AG09309 (cell line): Measurements from ENCODE around the gene YIPF3.
A peak's percentile ranks its signal among the peaks of the same experiment; 100 is the strongest.

ENCODE experiments used
- DNase-seq: peaks from one replicate; pipeline ENCODE4 v3.0.0-alpha.2; 2010; ENCODE audit warnings: low read depth
- H3K4me3 ChIP-seq: 2 replicates; pipeline ENCODE4 v1.5.1; 2011; ENCODE audit warnings: mild to moderate bottlenecking, low read depth, low read length, moderate library complexity; ENCODE audit not compliant: control insufficient read depth
- TF ChIP-seq, protein P1 (sequence below): IDR thresholded peaks from 2 replicates; pipeline ENCODE4 v1.5.1; 2011; ENCODE audit warnings: mild to moderate bottlenecking, low read depth, low read length, inconsistent platforms; ENCODE audit not compliant: insufficient read depth, control insufficient read depth; ENCODE audit errors: missing control alignments

YIPF3 gene

DNA sequence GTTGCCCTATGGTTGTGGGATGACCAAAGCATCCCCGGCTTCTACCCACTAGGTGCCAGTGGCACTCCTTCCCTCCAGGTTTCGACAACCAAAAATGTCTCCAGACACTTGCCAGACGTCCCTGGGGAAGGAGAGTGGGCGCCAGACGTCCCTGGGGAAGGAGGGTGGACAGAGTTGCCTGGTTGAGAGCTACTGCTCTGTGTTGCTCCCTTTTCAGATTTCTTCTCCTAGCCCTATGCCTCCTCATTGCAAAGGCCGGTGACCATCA, 19.7 kb downstream of the YIPF3 start:
- H3K4me3 ChIP-seq = no peak overlapping the region
- TF ChIP-seq, protein P1, sequence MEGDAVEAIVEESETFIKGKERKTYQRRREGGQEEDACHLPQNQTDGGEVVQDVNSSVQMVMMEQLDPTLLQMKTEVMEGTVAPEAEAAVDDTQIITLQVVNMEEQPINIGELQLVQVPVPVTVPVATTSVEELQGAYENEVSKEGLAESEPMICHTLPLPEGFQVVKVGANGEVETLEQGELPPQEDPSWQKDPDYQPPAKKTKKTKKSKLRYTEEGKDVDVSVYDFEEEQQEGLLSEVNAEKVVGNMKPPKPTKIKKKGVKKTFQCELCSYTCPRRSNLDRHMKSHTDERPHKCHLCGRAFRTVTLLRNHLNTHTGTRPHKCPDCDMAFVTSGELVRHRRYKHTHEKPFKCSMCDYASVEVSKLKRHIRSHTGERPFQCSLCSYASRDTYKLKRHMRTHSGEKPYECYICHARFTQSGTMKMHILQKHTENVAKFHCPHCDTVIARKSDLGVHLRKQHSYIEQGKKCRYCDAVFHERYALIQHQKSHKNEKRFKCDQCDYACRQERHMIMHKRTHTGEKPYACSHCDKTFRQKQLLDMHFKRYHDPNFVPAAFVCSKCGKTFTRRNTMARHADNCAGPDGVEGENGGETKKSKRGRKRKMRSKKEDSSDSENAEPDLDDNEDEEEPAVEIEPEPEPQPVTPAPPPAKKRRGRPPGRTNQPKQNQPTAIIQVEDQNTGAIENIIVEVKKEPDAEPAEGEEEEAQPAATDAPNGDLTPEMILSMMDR = no peak
- no peak for DNase-seq

DNA sequence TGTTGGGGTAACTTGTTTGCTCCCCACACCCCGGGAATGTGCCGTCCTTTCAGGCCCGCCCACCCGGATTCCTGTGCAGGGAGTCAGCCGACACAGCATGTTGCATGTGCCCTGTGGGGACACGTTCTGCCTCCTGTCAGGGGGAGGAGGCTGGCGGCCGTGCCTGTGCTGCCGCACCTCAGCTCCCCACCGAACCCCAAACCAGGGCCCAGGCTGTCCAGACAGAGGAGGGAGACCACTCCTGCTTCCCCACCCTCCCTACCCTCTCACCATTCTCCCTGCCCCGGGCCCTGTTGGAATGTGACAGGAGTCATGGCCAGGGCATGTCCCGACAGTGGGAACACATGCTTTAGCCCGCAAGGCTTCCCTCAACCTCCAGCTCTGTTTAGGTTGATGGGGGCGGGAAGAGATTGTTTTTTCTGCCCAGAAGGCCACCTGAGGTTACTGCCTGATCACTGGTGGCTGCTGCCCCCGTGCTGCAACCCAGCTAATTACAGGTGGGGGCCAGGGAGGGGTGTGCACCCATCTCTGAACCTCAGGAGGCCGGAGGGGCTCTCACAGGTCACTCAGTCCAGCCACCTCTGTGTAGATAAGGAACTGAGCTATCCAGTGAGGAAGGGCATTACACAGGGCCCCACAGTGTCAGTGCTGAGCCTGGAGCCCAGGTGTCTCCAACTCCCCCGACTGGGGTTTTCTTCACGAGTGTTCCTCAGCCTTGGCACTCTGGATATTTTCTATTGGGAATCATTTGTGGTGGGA, 20.2 kb downstream of the YIPF3 start:
- TF ChIP-seq, protein P1 = peak; percentile 65
- no peak for DNase-seq

DNA sequence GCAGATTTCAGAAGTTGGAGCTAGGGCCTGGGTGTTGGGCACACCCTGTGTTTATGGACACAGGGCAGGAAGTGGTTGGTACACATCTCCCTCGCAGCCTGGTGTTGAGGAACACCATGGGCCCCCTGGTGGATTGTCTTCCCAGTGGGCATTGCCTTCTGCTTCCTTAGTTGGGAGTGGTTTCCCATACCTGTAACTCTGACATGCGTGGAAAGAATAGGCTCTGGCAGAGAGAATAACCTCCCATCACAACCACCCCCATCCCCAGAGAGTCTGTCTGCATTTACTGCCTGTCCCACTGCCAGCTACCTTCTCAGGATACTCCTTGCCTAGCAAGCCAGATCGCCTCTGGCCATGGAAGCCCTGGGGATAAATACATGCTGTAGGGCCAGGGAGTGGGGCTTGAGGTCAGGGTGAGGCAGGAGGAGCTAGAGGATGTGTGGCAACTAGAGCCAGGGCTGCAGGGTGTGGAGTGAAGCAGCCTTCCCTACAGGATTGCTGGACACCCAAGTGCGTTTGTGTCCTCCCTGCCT, 21.3 kb downstream of the YIPF3 start:
- TF ChIP-seq, protein P1 = peak; percentile 31
- H3K4me3 ChIP-seq = no peak overlapping the region
- no peak for DNase-seq

More for the DNA sequence above, 20.2 kb downstream of the YIPF3 start:
- H3K4me3 ChIP-seq = no peak overlapping the region

DNA sequence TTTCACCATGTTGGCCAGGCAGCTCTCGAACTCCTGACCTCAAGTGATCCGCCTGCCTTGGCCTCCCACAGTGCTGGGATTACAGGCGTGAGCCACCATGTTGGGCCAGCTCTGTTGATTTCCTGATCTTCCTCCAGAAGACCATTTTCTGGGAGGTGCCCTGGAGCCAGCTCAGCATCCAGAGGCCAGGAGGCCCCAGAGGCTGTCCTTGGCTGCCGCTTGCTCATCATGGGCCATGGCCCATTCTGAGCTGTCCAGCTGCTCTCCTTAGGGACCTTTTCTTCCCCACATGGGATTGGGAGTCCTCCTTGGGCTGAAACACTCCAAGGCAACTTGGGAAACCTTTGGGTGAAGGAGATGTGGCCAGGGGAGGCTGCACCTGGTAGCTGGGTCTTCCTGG, 22.0 kb downstream of the YIPF3 start:
- DNase-seq = no peak
- TF ChIP-seq, protein P1 = no peak
- no peak overlapping the region for H3K4me3 ChIP-seq

DNA sequence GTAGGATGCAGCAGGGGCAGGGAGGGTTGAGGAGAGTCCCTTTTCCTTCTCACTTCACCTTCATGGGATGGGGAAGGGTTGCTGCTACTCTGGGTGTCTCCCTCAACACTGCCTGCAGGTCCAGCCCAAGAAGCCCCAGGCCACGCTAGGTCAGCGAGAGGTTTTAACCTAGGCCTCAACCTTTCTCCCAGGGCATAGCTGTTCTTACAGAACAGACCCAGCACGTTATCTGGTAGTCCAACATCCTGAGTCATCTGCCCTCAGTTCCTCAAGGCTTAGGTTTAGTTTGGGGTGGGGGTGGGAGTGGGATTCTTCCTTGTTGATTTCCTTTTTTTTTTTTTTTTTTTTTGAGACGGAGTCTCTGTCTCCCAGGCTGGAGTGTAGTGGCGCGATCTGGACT, 22.4 kb downstream of the YIPF3 start:
- no peak for DNase-seq
- no peak overlapping the region for H3K4me3 ChIP-seq
- TF ChIP-seq, protein P1 = no peak

DNA sequence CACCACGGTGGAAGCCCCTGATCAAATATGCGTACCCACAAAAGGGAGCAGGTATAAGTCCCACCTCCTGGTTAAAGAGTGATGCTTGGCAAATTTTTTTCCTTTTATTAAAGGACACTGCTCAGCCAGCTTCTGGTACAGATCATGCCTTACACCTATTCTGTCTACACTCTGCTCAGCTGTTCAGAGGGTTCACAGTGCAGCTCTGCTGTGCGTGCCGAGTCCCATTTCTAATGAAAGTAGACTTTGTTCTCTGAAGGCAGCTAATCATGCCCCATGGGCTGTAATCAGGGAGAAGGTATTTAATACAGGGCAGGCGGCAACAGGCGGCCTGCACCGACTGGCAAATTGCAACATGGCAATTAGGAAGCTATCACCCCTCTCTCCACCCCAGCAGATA, 22.9 kb downstream of the YIPF3 start:
- DNase-seq = no peak
- TF ChIP-seq, protein P1 = no peak
- H3K4me3 ChIP-seq = no peak overlapping the region
